Panc1 (cell line): ENCODE measurements around the gene VARS1.

Source experiments
- POLR2AphosphoS5 ChIP-seq: IDR thresholded peaks from 2 replicates; pipeline ENCODE4 v1.6.1; 2012; ENCODE audit warnings: mild to moderate bottlenecking, low read depth, low read length, moderate library complexity
- TF ChIP-seq, protein P1 (sequence below): fragments of 450-650 bp; IDR thresholded peaks from 2 replicates; pipeline ENCODE4 v1.5.1; 2017; ENCODE audit warnings: mild to moderate bottlenecking
- TF ChIP-seq, protein P2 (sequence below), 2 experiments: IDR thresholded peaks; 2 replicates each; pipeline ENCODE4 v1.6.1; 2011 to 2012; ENCODE audit warnings: low read depth in 2 of 2, control low read depth in 1 of 2, low read length in 1 of 2, mild to moderate bottlenecking in 1 of 2, moderate library complexity in 1 of 2; ENCODE audit not compliant: insufficient read depth in 1 of 2

GRCh38 chr6:31815025-31815838 lies 19.7 kb upstream of the VARS1 start, which contains the start of the genes HSPA1A and HSPA1L:
- TF ChIP-seq, protein P1, sequence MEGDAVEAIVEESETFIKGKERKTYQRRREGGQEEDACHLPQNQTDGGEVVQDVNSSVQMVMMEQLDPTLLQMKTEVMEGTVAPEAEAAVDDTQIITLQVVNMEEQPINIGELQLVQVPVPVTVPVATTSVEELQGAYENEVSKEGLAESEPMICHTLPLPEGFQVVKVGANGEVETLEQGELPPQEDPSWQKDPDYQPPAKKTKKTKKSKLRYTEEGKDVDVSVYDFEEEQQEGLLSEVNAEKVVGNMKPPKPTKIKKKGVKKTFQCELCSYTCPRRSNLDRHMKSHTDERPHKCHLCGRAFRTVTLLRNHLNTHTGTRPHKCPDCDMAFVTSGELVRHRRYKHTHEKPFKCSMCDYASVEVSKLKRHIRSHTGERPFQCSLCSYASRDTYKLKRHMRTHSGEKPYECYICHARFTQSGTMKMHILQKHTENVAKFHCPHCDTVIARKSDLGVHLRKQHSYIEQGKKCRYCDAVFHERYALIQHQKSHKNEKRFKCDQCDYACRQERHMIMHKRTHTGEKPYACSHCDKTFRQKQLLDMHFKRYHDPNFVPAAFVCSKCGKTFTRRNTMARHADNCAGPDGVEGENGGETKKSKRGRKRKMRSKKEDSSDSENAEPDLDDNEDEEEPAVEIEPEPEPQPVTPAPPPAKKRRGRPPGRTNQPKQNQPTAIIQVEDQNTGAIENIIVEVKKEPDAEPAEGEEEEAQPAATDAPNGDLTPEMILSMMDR: no peak
- TF ChIP-seq, protein P2, sequence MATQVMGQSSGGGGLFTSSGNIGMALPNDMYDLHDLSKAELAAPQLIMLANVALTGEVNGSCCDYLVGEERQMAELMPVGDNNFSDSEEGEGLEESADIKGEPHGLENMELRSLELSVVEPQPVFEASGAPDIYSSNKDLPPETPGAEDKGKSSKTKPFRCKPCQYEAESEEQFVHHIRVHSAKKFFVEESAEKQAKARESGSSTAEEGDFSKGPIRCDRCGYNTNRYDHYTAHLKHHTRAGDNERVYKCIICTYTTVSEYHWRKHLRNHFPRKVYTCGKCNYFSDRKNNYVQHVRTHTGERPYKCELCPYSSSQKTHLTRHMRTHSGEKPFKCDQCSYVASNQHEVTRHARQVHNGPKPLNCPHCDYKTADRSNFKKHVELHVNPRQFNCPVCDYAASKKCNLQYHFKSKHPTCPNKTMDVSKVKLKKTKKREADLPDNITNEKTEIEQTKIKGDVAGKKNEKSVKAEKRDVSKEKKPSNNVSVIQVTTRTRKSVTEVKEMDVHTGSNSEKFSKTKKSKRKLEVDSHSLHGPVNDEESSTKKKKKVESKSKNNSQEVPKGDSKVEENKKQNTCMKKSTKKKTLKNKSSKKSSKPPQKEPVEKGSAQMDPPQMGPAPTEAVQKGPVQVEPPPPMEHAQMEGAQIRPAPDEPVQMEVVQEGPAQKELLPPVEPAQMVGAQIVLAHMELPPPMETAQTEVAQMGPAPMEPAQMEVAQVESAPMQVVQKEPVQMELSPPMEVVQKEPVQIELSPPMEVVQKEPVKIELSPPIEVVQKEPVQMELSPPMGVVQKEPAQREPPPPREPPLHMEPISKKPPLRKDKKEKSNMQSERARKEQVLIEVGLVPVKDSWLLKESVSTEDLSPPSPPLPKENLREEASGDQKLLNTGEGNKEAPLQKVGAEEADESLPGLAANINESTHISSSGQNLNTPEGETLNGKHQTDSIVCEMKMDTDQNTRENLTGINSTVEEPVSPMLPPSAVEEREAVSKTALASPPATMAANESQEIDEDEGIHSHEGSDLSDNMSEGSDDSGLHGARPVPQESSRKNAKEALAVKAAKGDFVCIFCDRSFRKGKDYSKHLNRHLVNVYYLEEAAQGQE (IDR thresholded peaks at IDR 0.05; ENCODE audit: insufficient read depth in 1 of 2, low read depth in 2 of 2, low read length in 1 of 2): peak in 1 of 2 experiments; percentile 45; a peak in 1 of 4 replicates
- peak; percentile 100 for TF ChIP-seq POLR2AphosphoS5
